ENCODE measurements around the gene ATXN2.

GRCh38 chr12:111436266-111436665, 162.8 kb downstream of the ATXN2 start:
- TF ChIP-seq CTCF (conservative IDR thresholded peaks at IDR 0.05; ENCODE audit: low read length) (no peak), EZH2phosphoT487 (IDR thresholded peaks at IDR 0.05; ENCODE audit: borderline replicate concordance, low read depth, low read length) (no peak)
